Testis (tissue), 2 donors: Measurements from ENCODE around the gene FAM228A.

Experiments
- CTCF ChIP-seq, 3 experiments: fragments of 450-650 bp in 2 of 3; fragments of 200-600 bp in 1 of 3; sonication (generic) in 1 of 3; IDR thresholded peaks; one replicate each; pipeline ENCODE4 v1.5.1; 2016 to 2019; ENCODE audit warnings: antibody characterized with exemption in 3 of 3, mild to moderate bottlenecking in 2 of 3, moderate library complexity in 1 of 3
- POLR2A ChIP-seq: fragments of 450-650 bp; IDR thresholded peaks from one replicate; pipeline ENCODE4 v1.6.1; 2017; ENCODE audit warnings: antibody characterized with exemption, mild to moderate bottlenecking, moderate library complexity

- no peak for TF ChIP-seq CTCF (IDR thresholded peaks at IDR 0.05)
- TF ChIP-seq POLR2A, result no peak
Observed at GRCh38 chr2:24237313-24237712, 62.5 kb downstream of the FAM228A start.
